ACC112 (cell line): ENCODE measurements around the gene B9D2.

Experiments
- H2AFZ ChIP-seq: fragments of 200-600 bp; sonication (generic); one replicate; pipeline ENCODE4 v1.6.0; 2017; ENCODE audit warnings: antibody characterized with exemption, low read length; ENCODE audit not compliant: unreplicated experiment
- H3K27ac ChIP-seq: fragments of 200-600 bp; sonication (generic); 2 replicates; pipeline ENCODE4 v1.5.1; 2014; ENCODE audit warnings: low read depth, mild to moderate bottlenecking, antibody characterized with exemption, low read length, moderate library complexity
- H3K27me3 ChIP-seq: fragments of 200-600 bp; sonication (generic); 2 replicates; pipeline ENCODE4 v1.6.1; 2014; ENCODE audit warnings: mild to moderate bottlenecking, antibody characterized with exemption, low read length, moderate library complexity, mixed read lengths; ENCODE audit not compliant: insufficient read depth
- H3K36me3 ChIP-seq: fragments of 200-600 bp; sonication (generic); 2 replicates; pipeline ENCODE4 v1.6.1; 2016; ENCODE audit warnings: mild to moderate bottlenecking, antibody characterized with exemption, low read length, moderate library complexity, mixed read lengths; ENCODE audit not compliant: insufficient read depth
- H3K4me1 ChIP-seq: fragments of 200-600 bp; sonication (generic); one replicate; pipeline ENCODE4 v1.6.1; 2016; ENCODE audit warnings: low read length, mixed read lengths; ENCODE audit not compliant: insufficient read depth, unreplicated experiment, control insufficient read depth
- H3K4me3 ChIP-seq: fragments of 200-600 bp; sonication (generic); 2 replicates; pipeline ENCODE4 v1.5.1; 2014; ENCODE audit warnings: mild to moderate bottlenecking, low read depth, low read length
- H3K79me2 ChIP-seq: fragments of 200-600 bp; sonication (generic); one replicate; pipeline ENCODE4 v1.6.0; 2016; ENCODE audit warnings: low read length; ENCODE audit not compliant: control insufficient read depth, unreplicated experiment, insufficient read depth

The B9D2 gene

DNA sequence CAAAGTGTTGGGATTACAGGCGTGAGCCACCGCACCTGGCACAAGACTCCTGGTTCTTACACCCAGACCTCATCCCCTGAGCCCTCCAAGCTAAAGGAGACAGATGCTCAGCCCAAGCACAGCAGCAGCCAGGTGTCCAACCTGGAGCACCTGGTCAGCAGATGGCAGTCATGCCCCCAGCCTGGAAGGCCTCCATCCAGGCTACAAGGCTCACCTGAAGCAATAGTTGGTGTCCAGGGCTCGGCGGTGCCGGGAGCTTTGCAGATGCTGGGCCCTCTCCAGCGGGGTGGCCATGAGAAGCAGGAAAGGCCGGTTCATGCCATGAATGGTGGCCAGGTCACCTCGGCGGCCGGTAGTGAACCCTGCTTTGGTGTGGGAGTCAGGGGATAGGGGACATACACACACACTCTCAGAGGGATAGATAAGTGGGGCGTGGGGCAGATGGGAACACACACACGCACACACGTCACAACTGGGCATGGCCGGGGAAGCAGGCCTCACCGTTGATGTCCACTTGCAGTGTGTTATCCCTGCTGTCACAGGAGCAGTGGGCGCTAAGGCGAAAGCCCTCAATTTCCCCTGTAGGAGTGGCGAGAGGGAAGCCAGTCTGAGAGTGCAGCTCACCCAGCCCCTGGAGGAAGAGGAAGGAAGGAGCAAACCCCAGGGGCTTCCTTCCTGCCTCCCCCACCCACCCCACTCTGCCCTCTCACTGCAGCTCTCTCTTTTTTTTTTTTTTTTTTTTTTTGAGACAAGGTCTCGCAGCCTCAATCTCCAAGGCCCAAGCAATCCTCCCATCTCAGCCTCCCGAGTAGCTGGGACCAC, 22.1 kb downstream of the B9D2 start:
- Histone ChIP-seq H3K4me1 (peaks cover 3% of the 10 kb centered on the region), H3K4me3 (no peak overlapping the region), H3K79me2 (no peaks in the 10 kb centered on the region), H3K27ac (no peak overlapping the region), H3K36me3 (peaks cover 5% of the 10 kb centered on the region; the same call in 1 of the 2 replicates), H3K27me3 (no peaks in the 10 kb centered on the region), H2AFZ (no peak overlapping the region)

DNA sequence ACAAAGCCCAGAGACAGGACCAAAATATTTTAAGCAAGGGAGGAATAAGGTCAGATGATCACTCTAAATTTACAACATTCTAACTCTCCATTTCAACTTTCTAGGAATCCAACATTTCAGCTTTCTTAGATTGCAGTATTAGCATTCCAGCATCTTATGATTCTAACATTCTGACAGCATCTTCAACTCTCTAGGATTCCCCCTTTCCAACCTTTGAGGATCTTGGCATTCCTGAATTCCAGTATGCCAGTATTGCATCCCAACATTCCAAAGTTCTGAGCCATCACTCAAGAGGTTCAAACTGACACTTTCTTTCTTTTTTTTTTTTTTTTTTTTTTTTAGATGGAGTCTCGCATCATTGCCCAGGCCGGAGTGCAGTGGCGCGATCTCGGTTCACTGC, 24.0 kb downstream of the B9D2 start:
- Histone ChIP-seq H3K79me2 (no peaks in the 10 kb centered on the region), H3K36me3 (peaks cover 5% of the 10 kb centered on the region; the same call in 1 of the 2 replicates), H3K27ac (no peak overlapping the region), H3K27me3 (no peaks in the 10 kb centered on the region), H3K4me1 (peaks cover 3% of the 10 kb centered on the region), H2AFZ (no peak overlapping the region), H3K4me3 (no peak overlapping the region)

DNA sequence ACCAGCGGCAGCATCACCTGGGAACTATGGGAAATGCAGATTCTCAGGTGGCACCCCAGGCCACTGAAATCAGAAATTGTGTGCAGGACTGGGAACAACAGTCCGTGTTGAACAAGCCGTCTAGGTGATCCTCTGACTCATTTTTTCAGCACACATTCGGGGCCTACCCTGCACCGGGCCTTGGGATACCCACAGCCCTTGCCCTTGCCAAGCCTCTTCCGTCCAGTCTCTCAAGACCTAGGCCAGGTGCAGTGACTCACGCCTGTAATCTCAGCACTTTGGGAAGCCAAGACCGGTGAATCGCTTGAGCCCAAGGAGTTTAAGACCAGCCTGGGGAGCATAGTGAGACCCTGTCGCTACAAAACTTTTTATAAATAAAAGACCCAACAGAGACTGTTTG, 28.5 kb downstream of the B9D2 start:
- Histone ChIP-seq H3K36me3 (peaks cover under 1% of the 10 kb centered on the region; the same call in 1 of the 2 replicates), H3K4me1 (no peaks in the 10 kb centered on the region), H3K27me3 (no peaks in the 10 kb centered on the region), H3K79me2 (no peaks in the 10 kb centered on the region), H3K27ac (no peak overlapping the region), H2AFZ (no peak overlapping the region), H3K4me3 (no peak overlapping the region)

DNA sequence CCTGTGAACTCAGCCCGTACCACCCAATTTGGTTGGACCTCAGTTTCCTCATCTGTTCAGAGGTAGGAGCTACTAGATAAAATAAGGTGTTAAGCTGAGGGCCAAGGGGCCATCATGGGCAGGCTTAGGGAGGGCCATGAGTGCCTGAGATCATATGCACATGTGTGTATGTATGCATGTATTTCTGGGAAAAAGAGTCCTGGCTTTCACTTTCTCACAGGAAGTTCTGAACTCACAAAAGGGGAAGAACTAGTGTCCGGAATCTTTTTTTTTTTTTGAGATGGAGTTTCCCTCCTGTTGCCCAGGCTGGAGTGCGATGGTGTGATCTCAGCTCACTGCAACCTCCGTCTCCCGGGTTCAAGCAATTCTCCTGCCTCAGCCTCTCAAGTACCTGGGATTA, 29.2 kb downstream of the B9D2 start:
- Histone ChIP-seq H3K4me1 (no peaks in the 10 kb centered on the region), H3K79me2 (no peaks in the 10 kb centered on the region), H2AFZ (no peak overlapping the region), H3K36me3 (no peaks in the 10 kb centered on the region), H3K27me3 (no peaks in the 10 kb centered on the region), H3K27ac (no peak overlapping the region), H3K4me3 (no peak overlapping the region)

DNA sequence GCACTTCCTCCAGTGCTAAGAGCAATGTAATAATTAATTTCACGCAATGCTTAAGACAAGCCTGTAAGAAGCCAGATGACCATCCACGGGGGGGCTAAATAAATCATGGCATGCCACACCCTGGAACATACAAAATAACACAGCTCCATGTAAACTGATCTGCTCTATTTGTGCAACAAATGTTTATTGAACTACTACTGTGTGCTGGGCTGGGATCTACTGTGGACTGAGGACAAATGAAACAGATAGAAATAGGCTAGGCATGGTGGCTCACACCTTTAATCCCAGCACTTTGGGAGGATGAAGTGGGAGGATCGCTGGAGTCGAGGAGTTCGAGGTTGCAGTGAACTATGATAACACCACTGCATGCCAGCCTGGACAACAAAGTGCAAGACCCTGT, 31.5 kb downstream of the B9D2 start:
- H3K36me3 ChIP-seq, result 0 out of 2 replicates have a peak, but pooled peaks cover 5% of the 10 kb centered on the region
- H3K4me3 ChIP-seq, result no peak overlapping the region
- H2AFZ ChIP-seq, result no peak overlapping the region
- H3K27ac ChIP-seq, result no peak overlapping the region
- no peaks in the 10 kb centered on the region for H3K79me2 ChIP-seq
- no peaks in the 10 kb centered on the region for H3K27me3 ChIP-seq
- peaks cover 4% of the 10 kb centered on the region for H3K4me1 ChIP-seq

DNA sequence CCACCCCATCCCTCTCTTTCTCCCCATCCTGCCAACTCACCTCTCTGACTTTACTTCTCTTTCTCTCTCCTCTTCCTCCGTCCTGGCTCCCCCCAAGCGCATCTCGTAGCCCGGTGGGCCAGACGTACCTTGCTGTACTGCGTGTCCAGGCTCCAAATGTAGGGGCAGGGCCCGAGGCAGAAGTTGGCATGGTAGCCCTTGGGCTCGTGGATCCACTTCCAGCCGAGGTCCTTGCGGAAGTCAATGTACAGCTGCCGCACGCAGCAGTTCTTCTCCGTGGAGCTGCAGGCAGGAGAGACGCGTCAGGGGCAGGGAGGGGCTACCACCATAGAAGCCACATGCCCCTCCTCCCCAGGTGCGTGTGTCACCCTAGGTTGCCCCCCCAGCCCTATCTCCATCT, 31.9 kb downstream of the B9D2 start:
- Histone ChIP-seq H3K27me3 (no peaks in the 10 kb centered on the region), H3K79me2 (peaks cover 2% of the 10 kb centered on the region), H2AFZ (no peak overlapping the region), H3K4me3 (no peak overlapping the region), H3K4me1 (peaks cover 9% of the 10 kb centered on the region), H3K36me3 (0 out of 2 replicates have a peak, but pooled peaks cover 5% of the 10 kb centered on the region), H3K27ac (no peak overlapping the region)

DNA sequence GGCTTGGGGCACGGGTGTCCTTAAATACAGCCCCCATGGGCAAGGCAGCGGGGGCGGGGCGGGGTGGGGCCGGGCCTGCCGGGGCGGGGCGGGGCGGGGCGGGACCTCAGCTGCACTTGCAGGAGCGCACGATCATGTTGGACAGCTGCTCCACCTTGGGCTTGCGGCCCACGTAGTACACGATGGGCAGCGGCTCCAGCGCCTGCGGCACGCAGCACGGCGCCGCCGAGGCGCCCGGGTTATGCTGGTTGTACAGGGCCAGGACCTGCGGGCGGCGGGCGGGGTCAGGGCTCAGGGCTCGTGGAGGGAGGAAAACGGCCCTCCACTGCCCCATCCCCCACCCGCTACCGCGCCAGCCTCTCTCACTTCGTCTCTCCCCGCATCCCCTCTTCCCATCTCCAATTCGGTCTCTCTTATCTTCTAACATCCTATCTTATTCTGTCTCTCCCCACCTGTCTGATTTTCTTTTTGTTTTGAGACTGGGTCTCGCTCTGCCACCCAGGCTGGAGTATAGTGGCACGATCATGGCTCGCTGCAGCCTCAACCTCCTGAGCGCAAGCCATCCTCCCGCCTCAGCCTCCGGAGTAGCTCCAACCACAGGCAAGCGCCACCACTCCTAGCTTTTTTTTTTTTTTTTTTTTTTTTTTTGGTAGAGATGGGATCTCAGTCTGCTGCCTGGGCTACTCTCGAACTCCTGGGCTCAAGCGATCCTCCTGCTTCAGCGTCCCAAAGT, 32.8 kb downstream of the B9D2 start:
- peaks cover 15% of the 10 kb centered on the region for H3K4me1 ChIP-seq
- 0 out of 2 replicates have a peak, but pooled peaks cover 5% of the 10 kb centered on the region for H3K36me3 ChIP-seq
- H3K79me2 ChIP-seq, result peaks cover 2% of the 10 kb centered on the region
- H2AFZ ChIP-seq, result no peak overlapping the region
- no peaks in the 10 kb centered on the region for H3K27me3 ChIP-seq
- H3K27ac ChIP-seq, result no peak overlapping the region
- H3K4me3 ChIP-seq, result no peak overlapping the region

DNA sequence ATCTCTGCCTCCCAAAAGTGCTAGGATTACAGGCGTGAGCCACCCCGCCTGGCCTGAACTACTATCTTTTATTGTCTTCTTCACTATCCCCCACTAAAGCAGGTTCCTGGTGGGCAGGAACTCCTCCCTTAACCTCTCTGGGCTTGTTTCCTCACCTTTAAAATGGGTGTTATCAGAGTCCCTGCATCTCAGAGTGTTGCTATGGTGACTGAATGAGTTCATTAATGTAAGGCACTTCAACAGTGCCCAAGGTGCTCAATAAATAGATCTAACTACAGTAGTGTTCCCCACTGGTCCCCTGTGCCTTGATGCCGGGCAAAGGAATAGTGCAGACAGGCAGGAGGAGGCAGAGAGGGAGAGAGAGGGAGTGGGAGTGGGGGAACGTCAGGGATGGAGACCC, 33.5 kb downstream of the B9D2 start:
- H3K4me1 ChIP-seq, result peaks cover 21% of the 10 kb centered on the region

DNA sequence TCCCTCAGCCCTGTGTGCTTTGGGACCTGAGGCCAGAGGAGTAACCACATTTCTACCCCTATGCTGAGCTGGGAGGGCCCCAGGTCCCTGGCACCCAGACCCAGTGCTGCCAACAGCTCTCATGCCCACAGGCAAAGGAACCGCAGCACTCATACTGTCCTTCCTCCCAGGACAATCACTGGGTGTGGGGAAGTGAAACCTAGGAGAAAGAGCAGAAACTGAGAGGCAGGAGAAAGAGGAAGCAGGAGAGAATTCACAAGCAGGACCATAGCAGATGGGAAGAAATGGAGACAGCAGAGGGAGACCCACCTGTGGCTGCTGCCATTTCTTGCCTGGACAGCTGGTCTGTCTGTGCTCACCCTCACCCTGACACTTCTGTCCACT, 35.1 kb downstream of the B9D2 start:
- no peak overlapping the region for H3K4me3 ChIP-seq
- H3K79me2 ChIP-seq, result peaks cover 2% of the 10 kb centered on the region
- H3K27me3 ChIP-seq, result no peaks in the 10 kb centered on the region
- H3K27ac ChIP-seq, result no peak overlapping the region; the same call in 1 of the 2 replicates
- H3K4me1 ChIP-seq, result peaks cover 38% of the 10 kb centered on the region
- H2AFZ ChIP-seq, result no peak overlapping the region
- 0 out of 2 replicates have a peak, but pooled peaks cover 5% of the 10 kb centered on the region for H3K36me3 ChIP-seq

More for the DNA sequence above, 33.5 kb downstream of the B9D2 start:
- Histone ChIP-seq H3K4me3 (no peak overlapping the region), H2AFZ (no peak overlapping the region), H3K27ac (no peak overlapping the region), H3K79me2 (peaks cover 2% of the 10 kb centered on the region), H3K36me3 (0 out of 2 replicates have a peak, but pooled peaks cover 5% of the 10 kb centered on the region), H3K27me3 (no peaks in the 10 kb centered on the region)

DNA sequence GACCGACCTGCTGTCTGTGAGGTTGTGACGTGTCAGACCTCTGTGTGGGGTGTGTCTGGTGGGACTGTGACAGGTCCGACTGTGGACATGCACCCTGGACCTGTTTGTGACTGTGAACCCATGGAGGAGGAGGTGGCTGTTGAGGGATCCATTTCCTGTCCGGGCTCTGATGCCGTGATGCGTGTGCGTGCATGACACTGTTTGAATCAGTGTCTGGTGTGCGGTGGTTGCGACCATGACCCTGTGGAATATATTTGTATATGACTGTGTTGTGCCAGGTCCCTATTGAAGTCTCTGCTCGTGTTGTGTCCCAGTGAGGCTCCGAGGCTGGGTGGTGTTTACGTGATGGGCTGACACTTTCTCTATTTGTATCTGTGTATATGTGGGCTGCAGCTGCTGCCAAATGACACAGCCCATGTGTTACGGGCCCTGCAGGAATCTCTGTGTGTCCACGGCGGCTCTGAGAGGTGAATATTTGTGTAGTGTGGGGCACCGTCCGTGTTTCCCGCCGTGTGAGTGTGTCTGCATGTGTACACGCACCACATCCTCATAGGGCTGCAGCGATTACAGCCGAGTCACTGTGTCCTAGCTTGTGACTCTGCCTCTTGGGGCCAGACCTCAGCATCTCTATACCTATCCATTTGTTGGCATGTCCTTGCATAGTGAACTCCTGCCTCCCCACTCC, 35.6 kb downstream of the B9D2 start:
- H3K79me2 ChIP-seq, result peaks cover 2% of the 10 kb centered on the region
- H2AFZ ChIP-seq, result no peak overlapping the region
- H3K36me3 ChIP-seq, result 0 out of 2 replicates have a peak, but pooled peaks cover 5% of the 10 kb centered on the region
- no peak overlapping the region; the same call in 1 of the 2 replicates for H3K27ac ChIP-seq
- H3K27me3 ChIP-seq, result no peaks in the 10 kb centered on the region
- H3K4me3 ChIP-seq, result no peak overlapping the region
- peaks cover 41% of the 10 kb centered on the region for H3K4me1 ChIP-seq
